HL-60 (cell line): ENCODE data around the gene MAPKAPK5.

Experiments used
- DNase-seq, 2 experiments: peaks; one replicate each; pipeline ENCODE4 v3.0.0-alpha.2; 2010 to 2020; ENCODE audit warnings: low read depth in 1 of 2, low spot score in 1 of 2
- H3K27ac ChIP-seq: fragments of 250-450 bp; sonication (Bioruptor Pico); replicated peaks from 2 replicates; pipeline ENCODE4 v1.5.1; 2020; ENCODE audit warnings: mild to moderate bottlenecking, moderate library complexity
- H3K27me3 ChIP-seq: fragments of 250-450 bp; sonication (Bioruptor Pico); 2 replicates; pipeline ENCODE4 v1.5.1; 2021; ENCODE audit warnings: mild to moderate bottlenecking, moderate library complexity; ENCODE audit not compliant: insufficient read depth, poor library complexity, severe bottlenecking
- H3K4me3 ChIP-seq: replicated peaks from 2 replicates; pipeline ENCODE4 v1.5.1; 2011; ENCODE audit warnings: mild to moderate bottlenecking, control low read depth, low read length; ENCODE audit not compliant: insufficient read depth
- CTCF ChIP-seq: IDR thresholded peaks from one replicate; pipeline ENCODE4 v1.5.1; 2011; ENCODE audit warnings: low read length, control low read depth, inconsistent platforms; ENCODE audit not compliant: insufficient read depth
- GABPA ChIP-seq: IDR thresholded peaks from 2 replicates; pipeline ENCODE4 v1.6.1; 2012; ENCODE audit warnings: low read depth
- POLR2AphosphoS5 ChIP-seq: IDR thresholded peaks from 2 replicates; pipeline ENCODE4 v1.6.1; 2012; ENCODE audit warnings: low read depth
- REST ChIP-seq: IDR thresholded peaks from 2 replicates; pipeline ENCODE4 v1.6.1; 2012; ENCODE audit warnings: low read depth; ENCODE audit not compliant: insufficient replicate concordance
- SPI1 ChIP-seq: IDR thresholded peaks from 2 replicates; pipeline ENCODE4 v1.6.1; 2012; ENCODE audit warnings: low read depth, mild to moderate bottlenecking, borderline replicate concordance

The MAPKAPK5 gene

DNA sequence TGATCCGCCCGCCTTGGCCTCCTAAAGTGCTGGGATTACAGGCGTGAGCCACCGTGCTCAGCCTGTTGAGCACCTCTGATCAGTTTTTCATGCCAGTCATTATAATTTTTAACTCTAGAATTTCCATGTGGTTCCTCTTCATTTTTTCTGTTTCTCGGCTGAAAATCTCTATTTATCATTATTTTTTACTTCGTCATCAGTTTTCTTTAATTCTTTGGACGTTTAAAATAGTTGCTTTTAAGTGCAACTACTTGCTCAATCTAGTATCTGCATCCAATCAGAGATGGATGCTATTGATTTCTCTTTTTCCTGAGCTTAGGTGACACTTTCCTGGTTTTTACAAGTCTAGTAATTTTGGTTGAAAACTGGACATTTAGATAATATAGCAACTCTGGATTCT lies 16.8 kb downstream of the MAPKAPK5 start:
- Histone ChIP-seq H3K27ac (no peak overlapping the region), H3K27me3 (no peaks in the 10 kb centered on the region), H3K4me3 (no peak overlapping the region)
- DNase-seq = no peak
- TF ChIP-seq CTCF (no peak), POLR2AphosphoS5 (no peak), GABPA (no peak), REST (no peak), SPI1 (no peak)

DNA sequence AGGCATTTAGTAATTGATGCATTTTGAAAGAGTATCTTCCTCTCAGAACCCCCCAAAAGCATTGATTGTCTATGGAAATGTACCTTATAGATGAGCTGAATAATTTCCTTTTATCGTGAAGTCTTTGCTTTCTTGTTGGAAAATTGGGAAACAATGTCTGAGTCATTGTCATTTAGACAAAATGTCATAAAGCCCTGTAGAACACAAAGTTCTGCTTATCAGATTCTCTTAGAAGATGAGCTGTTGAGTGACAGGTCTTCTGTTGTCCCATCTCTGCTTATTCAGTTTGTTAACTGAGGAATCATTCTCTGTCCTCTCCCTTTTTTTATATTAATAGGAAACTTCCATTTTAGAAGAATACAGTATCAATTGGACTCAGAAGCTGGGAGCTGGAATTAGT lies 22.9 kb downstream of the MAPKAPK5 start:
- DNase-seq = no peak
- no peak overlapping the region for H3K27ac ChIP-seq
- no peaks in the 10 kb centered on the region for H3K27me3 ChIP-seq
- H3K4me3 ChIP-seq = no peak overlapping the region
- TF ChIP-seq POLR2AphosphoS5 (no peak), CTCF (no peak), SPI1 (no peak), GABPA (no peak), REST (no peak)

GRCh38 chr12:111867531-111867930 lies 25.5 kb downstream of the MAPKAPK5 start:
- TF ChIP-seq REST (no peak), SPI1 (no peak), GABPA (no peak), POLR2AphosphoS5 (no peak), CTCF (no peak)
- no peak overlapping the region for H3K4me3 ChIP-seq
- no peak overlapping the region for H3K27ac ChIP-seq

More at GRCh38 chr12:111867531-111867930, 25.5 kb downstream of the MAPKAPK5 start:
- no peaks in the 10 kb centered on the region for H3K27me3 ChIP-seq
- DNase-seq = no peak
